HL-60 (cell line): ENCODE measurements around the gene ACSS3.

Experiments
- DNase-seq, 2 experiments: peaks; one replicate each; pipeline ENCODE4 v3.0.0-alpha.2; 2010 to 2020; ENCODE audit warnings: low read depth in 1 of 2, low spot score in 1 of 2
- H3K27ac ChIP-seq: fragments of 250-450 bp; sonication (Bioruptor Pico); replicated peaks from 2 replicates; pipeline ENCODE4 v1.5.1; 2020; ENCODE audit warnings: mild to moderate bottlenecking, moderate library complexity
- H3K27me3 ChIP-seq: fragments of 250-450 bp; sonication (Bioruptor Pico); 2 replicates; pipeline ENCODE4 v1.5.1; 2021; ENCODE audit warnings: mild to moderate bottlenecking, moderate library complexity; ENCODE audit not compliant: insufficient read depth, poor library complexity, severe bottlenecking
- H3K4me3 ChIP-seq: replicated peaks from 2 replicates; pipeline ENCODE4 v1.5.1; 2011; ENCODE audit warnings: mild to moderate bottlenecking, control low read depth, low read length; ENCODE audit not compliant: insufficient read depth
- GABPA ChIP-seq: IDR thresholded peaks from 2 replicates; pipeline ENCODE4 v1.6.1; 2012; ENCODE audit warnings: low read depth
- POLR2AphosphoS5 ChIP-seq: IDR thresholded peaks from 2 replicates; pipeline ENCODE4 v1.6.1; 2012; ENCODE audit warnings: low read depth
- SPI1 ChIP-seq: IDR thresholded peaks from 2 replicates; pipeline ENCODE4 v1.6.1; 2012; ENCODE audit warnings: low read depth, mild to moderate bottlenecking, borderline replicate concordance
- TF ChIP-seq, protein P1 (sequence below): IDR thresholded peaks from 2 replicates; pipeline ENCODE4 v1.6.1; 2012; ENCODE audit warnings: low read depth; ENCODE audit not compliant: insufficient replicate concordance
- TF ChIP-seq, protein P2 (sequence below): IDR thresholded peaks from one replicate; pipeline ENCODE4 v1.5.1; 2011; ENCODE audit warnings: low read length, control low read depth, inconsistent platforms; ENCODE audit not compliant: insufficient read depth

The ACSS3 gene

GRCh38 chr12:81229759-81230158 lies 151.9 kb downstream of the ACSS3 start:
- Histone ChIP-seq H3K4me3 (no peak overlapping the region), H3K27ac (no peak overlapping the region), H3K27me3 (no peaks in the 10 kb centered on the region)
- TF ChIP-seq, protein P1, sequence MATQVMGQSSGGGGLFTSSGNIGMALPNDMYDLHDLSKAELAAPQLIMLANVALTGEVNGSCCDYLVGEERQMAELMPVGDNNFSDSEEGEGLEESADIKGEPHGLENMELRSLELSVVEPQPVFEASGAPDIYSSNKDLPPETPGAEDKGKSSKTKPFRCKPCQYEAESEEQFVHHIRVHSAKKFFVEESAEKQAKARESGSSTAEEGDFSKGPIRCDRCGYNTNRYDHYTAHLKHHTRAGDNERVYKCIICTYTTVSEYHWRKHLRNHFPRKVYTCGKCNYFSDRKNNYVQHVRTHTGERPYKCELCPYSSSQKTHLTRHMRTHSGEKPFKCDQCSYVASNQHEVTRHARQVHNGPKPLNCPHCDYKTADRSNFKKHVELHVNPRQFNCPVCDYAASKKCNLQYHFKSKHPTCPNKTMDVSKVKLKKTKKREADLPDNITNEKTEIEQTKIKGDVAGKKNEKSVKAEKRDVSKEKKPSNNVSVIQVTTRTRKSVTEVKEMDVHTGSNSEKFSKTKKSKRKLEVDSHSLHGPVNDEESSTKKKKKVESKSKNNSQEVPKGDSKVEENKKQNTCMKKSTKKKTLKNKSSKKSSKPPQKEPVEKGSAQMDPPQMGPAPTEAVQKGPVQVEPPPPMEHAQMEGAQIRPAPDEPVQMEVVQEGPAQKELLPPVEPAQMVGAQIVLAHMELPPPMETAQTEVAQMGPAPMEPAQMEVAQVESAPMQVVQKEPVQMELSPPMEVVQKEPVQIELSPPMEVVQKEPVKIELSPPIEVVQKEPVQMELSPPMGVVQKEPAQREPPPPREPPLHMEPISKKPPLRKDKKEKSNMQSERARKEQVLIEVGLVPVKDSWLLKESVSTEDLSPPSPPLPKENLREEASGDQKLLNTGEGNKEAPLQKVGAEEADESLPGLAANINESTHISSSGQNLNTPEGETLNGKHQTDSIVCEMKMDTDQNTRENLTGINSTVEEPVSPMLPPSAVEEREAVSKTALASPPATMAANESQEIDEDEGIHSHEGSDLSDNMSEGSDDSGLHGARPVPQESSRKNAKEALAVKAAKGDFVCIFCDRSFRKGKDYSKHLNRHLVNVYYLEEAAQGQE, result no peak
- TF ChIP-seq GABPA (no peak), POLR2AphosphoS5 (no peak)
- no peak for DNase-seq

- Histone ChIP-seq H3K4me3 (no peak overlapping the region), H3K27ac (no peak overlapping the region), H3K27me3 (no peaks in the 10 kb centered on the region)
- DNase-seq, result no peak
- TF ChIP-seq POLR2AphosphoS5 (no peak), SPI1 (no peak), GABPA (no peak)
- TF ChIP-seq, protein P2, sequence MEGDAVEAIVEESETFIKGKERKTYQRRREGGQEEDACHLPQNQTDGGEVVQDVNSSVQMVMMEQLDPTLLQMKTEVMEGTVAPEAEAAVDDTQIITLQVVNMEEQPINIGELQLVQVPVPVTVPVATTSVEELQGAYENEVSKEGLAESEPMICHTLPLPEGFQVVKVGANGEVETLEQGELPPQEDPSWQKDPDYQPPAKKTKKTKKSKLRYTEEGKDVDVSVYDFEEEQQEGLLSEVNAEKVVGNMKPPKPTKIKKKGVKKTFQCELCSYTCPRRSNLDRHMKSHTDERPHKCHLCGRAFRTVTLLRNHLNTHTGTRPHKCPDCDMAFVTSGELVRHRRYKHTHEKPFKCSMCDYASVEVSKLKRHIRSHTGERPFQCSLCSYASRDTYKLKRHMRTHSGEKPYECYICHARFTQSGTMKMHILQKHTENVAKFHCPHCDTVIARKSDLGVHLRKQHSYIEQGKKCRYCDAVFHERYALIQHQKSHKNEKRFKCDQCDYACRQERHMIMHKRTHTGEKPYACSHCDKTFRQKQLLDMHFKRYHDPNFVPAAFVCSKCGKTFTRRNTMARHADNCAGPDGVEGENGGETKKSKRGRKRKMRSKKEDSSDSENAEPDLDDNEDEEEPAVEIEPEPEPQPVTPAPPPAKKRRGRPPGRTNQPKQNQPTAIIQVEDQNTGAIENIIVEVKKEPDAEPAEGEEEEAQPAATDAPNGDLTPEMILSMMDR, result no peak
These were observed 153.9 kb downstream of the ACSS3 start for GRCh38 chr12:81231574-81232368.

DNA sequence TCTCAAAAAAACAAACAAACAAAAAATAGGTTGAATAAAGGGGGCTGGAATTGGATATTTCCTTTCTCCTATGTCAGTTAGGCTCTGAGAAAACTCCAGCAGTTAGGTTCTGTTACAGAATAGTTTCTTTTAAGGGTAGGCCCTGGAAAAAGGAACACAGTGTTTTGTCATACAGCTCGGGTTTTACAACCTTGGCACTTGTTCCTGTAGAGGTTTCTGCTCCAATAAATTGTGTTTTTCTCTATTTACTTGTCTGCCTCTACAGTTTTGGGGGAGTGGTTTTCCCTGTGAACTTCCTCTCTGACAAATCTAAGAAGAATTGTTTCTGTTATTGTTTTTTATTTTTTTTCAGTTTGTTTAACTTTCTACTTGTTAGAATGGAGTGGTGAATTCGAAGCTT lies 167.6 kb downstream of the ACSS3 start:
- no peak for DNase-seq
- H3K4me3 ChIP-seq, result no peak overlapping the region
- no peak overlapping the region for H3K27ac ChIP-seq
- TF ChIP-seq, protein P1, result no peak
- TF ChIP-seq SPI1, result no peak
- no peak for TF ChIP-seq POLR2AphosphoS5
- TF ChIP-seq, protein P2, result no peak
- no peak for TF ChIP-seq GABPA
- H3K27me3 ChIP-seq, result no peaks in the 10 kb centered on the region

GRCh38 chr12:81245907-81246570 lies 168.2 kb downstream of the ACSS3 start:
- no peak overlapping the region for H3K27ac ChIP-seq
- DNase-seq, result no peak
- no peaks in the 10 kb centered on the region for H3K27me3 ChIP-seq
- TF ChIP-seq SPI1 (no peak), GABPA (no peak), POLR2AphosphoS5 (no peak)
- TF ChIP-seq, protein P1, result no peak
- TF ChIP-seq, protein P2, result no peak
- no peak overlapping the region for H3K4me3 ChIP-seq
